Effector CD4-positive, alpha-beta T cell (primary cell): ENCODE results near the gene TUBA4A.

ENCODE experiments used
- DNase-seq: peaks from one replicate; pipeline ENCODE4 v3.0.0-alpha.2; 2020

The TUBA4A gene

GRCh38 chr2:219286436-219287115, 32.9 kb upstream of the TUBA4A start:
- DNase-seq: no peak

GRCh38 chr2:219285894-219286425, 32.2 kb upstream of the TUBA4A start:
- DNase-seq: no peak

- no peak for DNase-seq
These were observed 31.6 kb upstream of the TUBA4A start for GRCh38 chr2:219285373-219285735.

DNA sequence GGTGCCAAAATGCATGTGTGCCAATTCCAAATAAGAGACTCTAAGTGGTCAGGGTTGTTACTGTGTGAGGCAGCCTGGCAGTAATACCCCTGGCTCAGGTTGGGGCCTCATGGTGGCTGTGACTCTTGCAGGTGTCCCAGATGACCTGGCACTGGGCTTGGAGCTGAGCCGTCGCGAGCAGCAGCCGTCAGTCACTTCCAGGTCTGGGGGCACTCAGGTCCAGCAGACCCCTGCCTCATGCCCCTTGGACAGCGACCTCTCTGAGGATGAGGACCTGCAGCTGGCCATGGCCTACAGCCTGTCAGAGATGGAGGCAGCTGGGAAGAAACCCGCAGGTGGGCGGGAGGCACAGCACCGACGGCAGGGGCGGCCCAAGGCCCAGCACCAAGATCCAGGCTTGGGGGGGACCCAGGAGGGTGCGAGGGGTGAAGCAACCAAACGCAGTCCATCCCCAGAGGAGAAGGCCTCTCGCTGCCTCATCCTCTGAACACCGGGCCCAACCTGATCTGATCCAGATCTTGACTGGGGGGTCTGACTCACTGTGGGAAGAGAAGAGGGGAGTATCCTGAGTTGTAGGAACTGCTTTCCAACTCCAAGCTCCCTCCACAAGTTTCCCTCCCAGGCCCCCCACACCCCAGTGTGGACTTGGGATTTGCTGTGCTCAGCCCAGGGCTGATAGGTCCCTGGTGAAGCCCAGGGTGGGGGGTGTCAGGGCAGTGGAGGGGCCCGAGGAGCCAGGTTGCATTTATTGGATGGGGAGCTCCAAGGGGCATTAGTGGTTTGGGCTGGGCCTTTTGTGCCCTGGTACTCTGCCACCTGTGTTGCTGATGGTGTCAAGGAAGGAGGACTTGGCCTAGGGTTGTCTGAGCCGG, 31.0 kb upstream of the TUBA4A start:
- DNase-seq: no peak

DNA sequence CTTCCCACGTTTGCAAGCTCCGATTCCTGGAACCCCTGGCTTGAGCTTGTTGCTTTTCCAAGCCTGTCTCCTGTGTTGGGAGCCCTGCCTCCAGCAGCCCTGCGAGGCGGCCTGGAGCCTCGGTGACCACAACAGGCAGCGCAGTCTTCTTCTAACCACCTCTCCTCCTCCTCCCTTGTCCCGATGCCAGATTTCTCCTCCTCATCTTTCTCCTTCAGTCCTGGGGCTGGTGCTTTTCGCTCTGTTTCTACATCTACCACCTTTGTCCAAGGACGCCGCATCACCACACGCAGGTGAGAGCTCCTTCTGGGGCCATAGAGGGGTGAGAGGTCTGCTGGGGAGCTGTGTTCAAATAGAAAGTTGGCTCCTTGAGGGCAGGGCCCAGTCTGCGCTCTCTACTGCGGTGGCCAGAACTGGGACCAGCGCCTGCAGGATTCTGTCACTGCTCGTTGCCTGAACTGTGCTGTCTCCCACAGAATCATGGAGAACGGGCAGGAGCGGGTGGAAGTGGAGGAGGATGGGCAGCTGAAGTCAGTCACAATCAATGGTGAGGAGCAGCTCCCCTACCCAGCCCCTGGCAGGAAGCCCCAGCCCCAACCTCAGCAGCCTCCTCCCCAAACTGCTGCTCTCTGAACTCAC, 29.3 kb upstream of the TUBA4A start:
- no peak for DNase-seq

DNA sequence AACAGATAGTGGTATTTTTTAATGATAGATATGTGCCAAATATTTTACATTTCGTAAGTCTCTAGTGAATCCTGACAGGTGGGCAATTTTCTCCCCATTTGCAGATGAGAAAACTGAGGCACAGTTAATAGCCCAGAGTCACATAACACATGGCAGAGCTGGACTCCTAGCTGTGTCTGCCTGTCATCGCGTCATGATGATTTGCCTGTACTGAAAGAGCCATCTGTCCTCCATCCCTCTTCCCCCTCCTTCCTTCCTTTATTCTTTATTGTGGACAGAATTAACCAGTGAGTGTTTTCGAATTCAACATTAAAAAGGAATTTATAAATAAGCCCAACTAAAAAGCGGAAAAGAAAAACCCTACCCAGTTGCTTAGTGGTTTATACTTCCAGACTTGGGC, 28.7 kb upstream of the TUBA4A start:
- DNase-seq: no peak

DNA sequence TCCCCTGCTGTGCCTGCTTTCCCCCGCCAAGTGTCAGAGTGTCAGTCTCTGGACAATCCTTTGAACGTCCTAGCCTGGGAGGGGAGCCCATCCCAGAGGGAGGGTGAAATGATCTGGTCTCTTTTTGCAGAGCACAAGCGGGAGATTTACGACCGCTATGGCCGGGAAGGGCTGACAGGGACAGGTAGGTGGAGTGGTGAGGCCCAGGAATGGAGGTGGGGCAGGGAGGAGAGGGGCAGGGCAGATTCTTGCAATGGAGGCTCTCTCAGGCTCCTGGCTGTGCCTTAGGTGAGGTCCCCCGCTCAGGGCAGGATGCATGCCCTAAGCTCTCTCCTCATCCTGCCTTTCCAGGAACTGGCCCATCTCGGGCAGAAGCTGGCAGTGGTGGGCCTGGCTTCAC, 27.9 kb upstream of the TUBA4A start:
- no peak for DNase-seq

- no peak for DNase-seq
These were observed 26.9 kb upstream of the TUBA4A start for GRCh38 chr2:219280651-219281050.

DNA sequence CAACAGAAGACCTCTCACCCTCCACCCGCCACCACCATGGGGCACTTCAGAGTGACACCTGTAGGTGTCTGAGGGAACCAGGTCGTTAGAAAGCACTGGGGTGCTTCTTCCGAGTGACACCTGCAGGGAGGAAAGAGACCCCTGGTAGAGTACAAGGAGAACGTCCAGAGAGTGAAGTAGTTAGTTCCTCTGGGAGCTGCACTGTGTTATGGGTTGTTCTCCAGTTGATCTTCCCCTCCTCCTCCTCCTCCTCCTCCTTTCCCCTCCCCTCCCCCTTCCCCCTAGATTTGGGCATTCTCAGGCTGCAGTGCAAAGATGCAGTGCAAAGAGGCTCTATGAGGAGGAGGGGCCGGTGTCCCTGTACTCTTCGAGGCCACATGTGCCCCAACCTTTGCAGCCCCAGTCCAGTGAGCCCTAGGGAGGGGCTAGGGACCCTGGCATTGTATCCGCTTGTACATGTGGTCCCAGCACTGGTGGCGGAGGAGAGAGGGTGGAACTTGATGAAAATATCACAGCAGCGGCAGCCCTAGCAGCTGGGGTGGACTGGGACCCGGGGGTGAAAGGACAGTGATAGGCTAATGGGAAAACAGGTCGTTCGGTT, 26.3 kb upstream of the TUBA4A start:
- no peak for DNase-seq

GRCh38 chr2:219279151-219279915, 25.6 kb upstream of the TUBA4A start, which contains the start of gene DNAJB2:
Gene DNAJB2 (plus strand): TSS chr2:219279366. CDS start chr2:219279834, 468 bp downstream.
- DNase-seq: peak; percentile 99

DNA sequence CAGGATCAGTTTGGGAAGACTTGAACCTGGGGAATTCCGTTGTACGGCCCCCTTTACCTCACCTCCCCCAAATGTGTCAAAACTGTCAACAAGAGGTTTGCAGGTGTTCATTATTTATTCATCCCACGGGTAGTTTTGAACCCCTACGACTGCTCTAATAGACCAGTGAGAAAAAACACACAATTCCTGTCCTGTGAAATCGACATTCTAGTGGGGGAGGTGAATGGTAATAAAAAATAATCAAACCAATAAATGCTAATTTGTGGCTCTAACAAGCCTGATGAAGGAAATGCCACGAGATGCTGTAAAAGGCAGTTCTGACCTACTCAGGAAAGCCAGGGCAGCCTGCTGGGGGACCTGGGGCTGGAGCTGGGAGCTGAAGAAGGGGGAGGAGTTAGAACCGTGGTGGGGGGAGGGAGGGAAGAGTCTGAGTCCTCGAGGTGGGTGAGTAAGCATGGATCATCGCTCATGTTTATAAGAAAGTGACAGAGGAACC, 25.0 kb upstream of the TUBA4A start:
- no peak for DNase-seq

DNA sequence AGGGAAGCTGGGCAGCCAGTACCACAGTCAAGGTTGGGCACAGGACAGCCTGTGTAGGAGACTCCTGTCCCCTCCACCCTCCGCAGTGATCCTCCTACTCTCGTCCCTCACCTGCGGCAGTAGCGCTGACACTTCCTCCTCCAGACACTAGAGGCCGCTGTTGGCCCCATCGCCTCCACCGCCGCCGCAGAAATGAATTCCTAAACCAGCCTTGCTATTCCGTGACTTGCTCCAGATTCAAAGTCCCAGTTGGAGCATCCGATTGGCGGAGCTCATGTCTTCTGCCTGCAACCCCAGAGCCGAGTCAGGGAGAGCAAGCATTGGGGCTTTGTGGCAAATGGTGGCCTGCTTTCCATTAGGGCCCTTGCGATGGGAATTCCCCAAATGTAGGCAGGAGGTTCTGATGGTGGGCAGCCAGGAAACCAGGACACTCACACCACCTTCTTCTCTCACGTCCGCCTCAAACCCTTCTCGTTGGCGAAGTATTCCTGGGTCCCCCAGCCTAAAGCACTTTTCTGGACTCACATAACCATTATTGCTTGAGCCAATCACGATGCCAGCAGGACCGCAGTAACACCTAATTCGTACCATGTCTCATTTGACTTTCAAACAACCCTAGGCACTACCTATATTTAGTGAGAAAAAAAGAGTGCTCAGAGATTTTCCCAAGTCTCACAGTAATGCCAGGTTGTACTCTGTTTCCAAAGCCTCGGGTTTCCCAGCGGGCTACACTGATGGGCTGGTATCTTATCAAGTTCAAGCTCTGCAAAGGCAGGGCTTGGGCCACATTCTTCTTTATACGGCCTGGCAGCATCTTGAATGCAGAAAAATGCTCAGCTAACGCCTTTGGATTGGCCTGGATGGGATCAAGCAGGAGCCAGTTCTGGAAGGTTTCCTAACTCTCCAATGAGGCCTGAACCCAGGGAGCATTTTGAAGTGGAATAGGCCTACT, 24.3 kb upstream of the TUBA4A start:
- peak; percentile 66 for DNase-seq

DNA sequence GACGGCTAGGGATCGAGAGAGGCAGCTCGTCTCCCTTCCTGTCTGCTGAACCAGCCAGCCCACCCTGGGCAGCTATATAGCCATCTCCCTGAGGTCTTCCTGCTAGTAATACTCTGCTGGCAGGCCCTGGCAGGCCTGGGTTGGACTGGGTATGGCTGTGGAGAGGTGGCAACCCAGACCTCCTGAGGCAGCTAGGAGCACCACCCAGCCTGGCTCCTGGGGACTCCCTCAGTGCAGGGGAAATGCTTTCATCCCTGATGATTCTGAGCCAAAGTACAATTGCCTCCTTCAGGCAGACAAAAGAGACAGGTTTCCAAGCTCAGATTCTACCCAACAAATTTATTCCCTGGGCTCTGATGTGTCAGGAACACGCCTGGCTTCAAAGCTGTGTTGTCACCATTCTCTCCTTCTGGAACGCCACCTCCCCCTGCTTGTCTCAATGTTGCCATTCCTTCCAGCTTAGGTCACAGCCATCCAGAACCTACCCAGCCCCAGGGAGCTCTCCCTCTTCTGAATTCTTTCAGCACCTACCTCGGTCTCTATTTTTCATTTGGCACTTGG, 20.7 kb upstream of the TUBA4A start:
- DNase-seq: no peak

DNA sequence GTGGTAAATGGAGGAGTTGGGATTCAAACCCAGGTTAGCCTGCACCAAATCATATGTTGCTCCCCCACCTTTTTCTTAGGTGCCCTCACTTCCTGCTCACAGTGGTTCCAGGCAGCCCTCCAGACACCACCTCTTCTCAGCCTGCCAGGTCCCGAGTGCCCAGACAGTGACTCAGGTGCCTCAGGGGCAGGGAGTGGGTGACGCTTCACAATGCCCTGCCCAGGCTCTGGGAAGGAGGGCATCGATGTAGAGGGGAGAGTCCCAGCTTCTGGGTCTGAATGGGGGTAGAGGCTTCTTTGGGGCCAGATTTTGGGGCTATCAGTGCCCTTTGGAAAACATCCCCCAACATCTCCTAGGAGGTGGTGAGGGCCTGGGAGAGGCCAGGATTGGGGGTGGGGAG, 20.2 kb upstream of the TUBA4A start:
- DNase-seq: no peak

DNA sequence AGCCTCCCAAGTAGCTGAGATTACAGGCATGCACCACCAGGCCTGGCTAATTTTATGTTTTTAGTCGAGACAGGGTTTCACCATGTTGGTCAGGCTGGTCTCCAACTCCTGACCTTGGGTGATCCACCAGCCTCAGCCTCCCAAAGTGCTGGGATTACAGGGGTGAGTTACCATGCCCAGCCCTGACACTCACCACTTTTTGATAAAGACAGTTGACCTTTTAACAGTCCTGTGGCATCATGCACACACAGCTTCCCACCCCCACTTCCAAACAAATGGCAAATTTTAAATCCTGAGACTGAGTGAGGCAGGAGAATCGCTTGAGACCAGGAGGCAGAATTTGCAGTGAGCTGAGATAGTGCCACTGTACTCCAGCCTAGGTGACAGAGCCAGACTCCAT, 19.3 kb upstream of the TUBA4A start:
- DNase-seq: no peak

DNA sequence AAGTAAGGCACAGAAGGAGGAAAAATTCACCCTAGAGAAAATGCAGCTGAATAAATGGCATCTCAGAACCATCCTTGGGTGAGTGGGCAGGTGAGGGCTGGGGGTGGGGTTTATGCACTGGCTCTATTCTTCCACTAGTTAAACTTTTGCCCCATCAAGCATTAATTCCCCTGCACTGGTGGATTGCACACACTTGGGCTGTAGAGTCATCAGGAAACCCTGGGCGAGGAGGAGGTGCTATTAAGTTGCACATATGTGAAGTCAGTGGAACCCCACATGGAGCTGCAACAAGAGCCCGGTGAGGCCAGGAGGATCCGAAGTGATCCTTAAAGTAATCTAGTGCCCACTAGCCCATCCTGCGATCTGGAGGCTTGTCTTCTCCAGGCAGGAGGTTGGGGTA, 18.6 kb upstream of the TUBA4A start:
- no peak for DNase-seq

DNA sequence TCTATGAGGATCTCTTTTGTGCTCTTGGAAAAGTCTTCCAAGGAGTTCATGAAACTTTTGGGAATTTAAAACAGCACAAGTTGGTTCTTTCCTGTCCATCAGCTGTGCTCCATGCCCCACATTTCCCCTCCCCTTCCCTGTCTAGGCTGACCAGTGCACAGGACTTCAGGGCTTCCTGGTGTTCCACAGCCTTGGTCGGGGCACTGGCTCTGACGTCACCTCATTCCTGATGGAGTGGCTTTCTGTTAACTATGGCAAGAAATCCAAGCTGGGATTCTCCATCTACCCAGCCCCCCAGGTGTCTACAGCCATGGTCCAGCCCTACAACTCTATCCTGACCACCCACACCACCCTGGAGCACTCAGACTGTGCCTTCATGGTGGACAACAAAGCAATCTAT, 17.3 kb upstream of the TUBA4A start:
- no peak for DNase-seq

DNA sequence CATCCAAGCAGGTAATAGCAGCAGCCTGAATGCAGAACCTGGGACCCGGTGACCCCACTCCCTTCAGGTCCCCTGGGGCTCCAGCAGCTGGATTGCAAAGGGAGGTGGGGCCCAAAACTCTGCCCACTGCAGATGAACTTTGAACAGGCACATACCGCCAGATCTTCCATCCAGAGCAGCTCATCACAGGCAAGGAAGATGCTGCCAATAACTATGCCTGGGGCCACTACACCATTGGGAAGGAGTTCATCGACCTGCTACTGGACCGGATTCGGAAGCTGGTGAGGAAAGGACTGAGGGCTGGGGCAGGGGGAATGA, 16.3 kb upstream of the TUBA4A start:
- no peak for DNase-seq

DNA sequence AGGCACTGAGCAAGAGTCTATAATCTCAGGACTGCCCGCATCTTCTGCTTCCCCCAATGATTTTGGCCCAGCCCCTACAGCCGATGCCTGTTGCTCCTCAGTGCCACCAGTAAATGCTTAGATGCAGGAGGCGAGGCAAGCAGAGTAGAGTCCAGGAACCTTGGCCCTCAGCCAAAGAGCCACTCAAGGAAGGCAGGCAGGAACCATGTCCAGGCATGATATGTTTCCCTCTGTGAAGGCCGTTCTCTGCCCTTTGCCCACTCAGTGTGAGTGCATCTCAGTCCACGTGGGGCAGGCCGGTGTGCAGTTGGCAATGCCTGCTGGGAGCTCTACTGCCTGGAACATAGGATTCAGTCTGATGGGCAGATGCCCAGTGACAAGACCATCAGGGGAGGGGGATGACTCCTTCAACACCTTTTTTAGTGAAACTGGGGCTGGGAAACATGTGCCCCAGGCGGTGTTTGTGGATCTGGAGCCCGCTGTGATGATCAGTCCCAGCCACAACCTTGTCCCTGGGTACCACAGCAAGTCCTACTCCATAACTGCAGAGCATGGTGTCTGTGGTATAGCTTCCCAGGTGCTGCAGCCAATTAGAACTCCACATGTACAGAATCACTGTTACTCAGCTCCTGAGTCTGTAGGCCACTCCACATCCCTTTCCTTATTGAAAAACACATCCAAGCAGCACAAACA, 15.8 kb upstream of the TUBA4A start:
- no peak for DNase-seq

DNA sequence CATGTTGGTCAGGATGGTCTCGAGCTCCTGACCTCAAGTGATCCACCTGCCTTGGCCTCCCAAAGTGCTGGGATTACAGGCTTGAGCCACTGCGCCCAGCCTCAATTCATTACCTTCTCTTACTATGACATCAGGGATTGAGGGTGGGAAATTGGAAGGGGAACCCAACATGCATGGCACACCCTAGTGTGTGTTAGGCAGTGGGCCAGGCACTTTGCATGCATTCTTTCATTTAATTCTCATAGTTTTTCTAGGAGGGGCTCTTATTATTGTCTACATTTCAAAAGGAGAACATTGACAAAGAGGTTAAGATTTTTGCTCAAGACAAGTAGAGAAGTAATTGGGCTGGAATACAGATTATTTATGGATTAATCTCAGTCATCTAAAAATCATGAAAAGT, 14.6 kb upstream of the TUBA4A start:
- DNase-seq: no peak
